GM18520 (cell line): ENCODE results near the gene AGBL1.

ENCODE experiments used
- ATAC-seq: cut with Tn5 transposase; IDR thresholded peaks from one replicate; pipeline ENCODE4 v1.9.1; 2021; ENCODE audit not compliant: unreplicated experiment

AGBL1 gene

GRCh38 chr15:86689006-86689405 lies 609.3 kb downstream of the AGBL1 start:
- no peak for ATAC-seq

DNA sequence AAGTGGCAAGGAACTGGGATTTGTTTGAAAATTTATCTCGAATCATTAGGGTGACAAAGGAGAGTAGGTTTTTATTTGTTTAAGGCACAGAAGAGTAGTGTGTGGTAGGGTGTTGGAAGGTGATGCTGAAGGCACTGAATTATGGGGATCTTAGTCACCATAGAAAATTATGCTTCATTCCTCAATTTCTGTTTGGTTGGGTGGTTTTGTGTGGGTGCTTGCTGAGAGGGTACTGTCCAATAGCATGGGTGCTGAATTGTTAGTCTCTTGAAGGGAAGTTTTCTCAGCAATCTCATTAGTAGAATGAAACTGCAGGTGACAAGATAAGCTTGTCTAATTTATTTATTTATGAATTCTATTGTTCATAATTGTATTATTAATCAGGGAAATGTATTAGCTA lies 610.9 kb downstream of the AGBL1 start:
- ATAC-seq = no peak

GRCh38 chr15:86691091-86691663 lies 611.5 kb downstream of the AGBL1 start:
- ATAC-seq = no peak

DNA sequence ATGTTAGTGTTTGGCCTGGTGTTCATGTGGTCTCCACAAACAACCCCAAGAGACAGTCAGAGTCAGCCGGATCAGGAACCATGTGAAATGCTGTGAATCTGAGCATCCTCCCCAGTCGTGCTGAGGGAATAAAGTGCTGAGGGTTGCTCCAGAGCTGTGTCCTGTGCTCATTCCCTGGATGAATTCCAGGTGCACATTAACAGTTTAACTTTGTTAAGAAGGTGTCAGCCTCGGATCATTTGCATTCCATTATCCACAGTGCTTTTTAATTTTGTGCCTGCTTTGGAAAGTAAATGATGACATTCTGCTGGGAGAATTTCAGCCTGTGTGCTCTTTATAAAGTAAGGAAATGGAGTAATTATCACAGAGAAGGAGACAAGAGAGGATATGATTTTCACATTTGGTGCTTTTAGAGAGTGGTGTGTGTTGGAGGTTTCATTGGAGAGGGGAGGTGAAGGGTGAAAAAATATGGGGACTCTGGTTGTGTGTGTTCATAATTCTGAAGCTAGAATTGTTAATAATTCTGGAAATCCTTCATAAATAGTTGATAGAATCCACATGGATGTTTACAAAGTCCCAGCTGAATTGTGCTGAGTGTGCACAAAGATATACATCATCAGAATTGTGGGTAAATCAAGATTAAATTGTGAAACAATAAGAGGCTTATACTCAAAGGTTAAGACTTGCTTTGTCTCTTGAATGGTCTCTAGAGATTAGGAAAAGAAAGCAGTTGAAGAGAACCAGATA lies 621.4 kb downstream of the AGBL1 start:
- no peak for ATAC-seq

- no peak for ATAC-seq
Observed at GRCh38 chr15:86701611-86701963, 621.9 kb downstream of the AGBL1 start.

DNA sequence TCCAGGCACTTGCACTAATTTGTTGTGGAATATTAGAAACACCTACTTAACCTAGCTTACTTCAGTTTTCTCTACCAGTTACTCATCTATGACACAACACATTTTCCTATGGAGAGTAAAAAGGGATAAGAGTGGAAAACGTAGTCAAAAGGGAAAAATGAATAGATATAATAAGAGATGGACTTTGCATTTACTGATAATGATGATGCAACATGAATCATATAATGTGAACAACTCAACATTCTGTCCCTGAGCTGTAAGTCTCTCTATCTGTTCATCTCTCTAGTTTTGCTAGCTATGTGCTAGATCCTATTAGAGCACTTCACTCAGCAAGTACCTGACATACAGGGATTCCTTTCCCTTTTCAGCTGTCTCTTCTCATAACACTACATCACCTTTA lies 627.1 kb downstream of the AGBL1 start:
- no peak for ATAC-seq

DNA sequence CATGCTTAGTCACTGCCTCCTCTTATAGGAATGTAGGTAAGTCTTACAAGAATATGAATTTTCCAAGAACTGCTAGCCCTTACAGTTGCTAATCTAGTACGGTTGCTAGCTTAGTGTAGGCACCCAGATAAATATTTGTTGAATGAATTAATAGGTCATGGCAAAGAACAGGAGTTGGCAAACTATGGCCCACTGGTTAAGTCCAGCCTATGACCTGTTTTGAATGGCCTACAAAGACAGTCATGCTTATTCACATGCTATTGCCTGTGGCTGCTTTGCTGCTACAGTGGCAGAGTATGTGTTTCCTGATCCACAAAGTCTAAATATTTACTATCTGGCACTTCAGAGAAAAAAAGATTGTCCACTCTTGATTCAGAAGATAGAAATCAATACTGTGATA lies 631.8 kb downstream of the AGBL1 start:
- ATAC-seq = no peak

DNA sequence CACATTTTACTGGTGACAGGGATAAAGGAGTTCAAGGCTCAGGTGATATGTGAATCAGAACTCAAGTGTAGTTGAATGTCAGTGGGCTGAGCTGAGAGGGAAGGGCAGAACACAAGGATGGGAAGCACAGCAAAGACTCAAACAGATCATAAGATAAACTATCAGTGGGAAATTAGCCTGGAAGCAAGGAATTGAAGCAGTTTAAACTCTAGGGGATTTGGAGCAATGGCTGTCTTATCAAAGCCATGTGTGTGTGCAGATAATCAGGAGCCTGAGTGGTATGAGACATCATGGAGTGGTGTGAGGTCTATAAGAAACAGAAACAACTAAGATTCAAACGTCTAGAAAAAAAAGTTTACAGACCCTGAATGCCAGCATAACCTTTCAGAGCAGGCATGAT lies 634.6 kb downstream of the AGBL1 start:
- ATAC-seq = no peak

DNA sequence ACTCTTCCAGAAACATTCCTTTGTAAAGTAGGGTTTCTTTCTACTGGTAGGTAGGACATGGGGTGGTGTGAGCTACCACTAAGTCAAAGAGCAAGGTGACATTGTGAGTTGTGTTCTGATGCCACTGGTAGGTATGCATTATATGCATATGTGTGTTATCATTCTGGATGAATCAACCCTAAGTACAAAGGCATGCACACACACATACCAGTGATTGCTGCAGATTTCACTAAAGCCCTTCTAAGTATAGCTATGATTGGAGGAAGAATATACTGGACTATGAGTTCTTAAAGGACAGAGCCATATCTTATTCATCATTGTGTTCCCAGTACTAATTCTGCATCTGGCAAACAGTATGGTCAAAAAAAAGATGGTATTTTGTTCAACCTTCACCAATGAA lies 646.0 kb downstream of the AGBL1 start:
- ATAC-seq = no peak

DNA sequence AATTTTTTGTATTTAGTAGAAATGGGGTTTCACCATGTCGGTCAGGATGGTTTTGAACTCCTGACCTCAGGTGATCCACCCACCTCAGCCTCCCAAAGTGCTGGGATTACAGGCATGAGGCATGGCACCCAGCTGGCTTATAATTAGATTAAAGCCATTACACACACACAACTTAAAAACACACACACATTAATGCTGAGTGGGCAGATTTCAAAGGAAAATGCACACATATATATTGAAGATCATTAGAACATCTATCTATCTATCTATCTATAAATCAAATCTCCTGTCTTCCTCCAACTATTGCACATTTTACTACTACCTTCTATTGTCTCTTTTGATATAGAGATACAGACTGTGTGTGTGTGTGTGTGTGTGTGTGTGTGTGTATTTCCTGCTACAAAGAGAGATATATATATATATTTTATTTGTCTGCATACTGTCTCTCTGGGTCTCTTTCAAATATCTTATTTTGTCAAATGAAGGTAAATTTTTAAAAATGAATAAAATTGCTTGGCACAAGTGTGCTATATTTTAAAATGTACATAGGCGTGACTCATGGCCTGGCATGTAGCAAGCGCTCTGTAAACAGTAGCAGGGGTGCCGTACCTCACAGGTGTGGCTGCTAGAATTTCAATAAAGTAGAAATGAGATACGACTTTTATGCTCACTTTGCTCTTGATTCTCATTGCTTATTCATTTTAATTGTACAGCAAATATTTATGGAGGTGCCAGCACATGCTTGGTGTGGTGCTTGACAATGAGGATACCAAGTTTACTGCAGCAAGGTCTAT lies 655.8 kb downstream of the AGBL1 start:
- no peak for ATAC-seq

DNA sequence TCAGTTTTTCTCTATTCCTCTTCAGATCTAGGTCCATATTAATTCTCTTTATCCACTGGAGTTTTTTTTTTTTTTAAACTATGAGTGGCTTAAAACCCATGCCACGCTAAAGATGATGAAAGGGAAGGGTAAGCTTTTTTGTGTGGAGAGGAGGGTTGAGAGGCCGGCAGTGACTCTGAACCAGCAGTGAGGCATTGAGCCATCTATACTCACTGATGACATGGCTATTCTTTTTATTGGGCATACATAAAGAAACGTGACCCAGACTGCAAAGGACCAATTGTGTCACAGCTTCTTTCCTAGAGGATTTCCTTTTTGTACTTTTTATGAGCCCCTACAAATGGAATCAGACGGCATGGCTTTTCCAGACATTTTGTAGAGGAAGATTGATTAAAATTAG lies 662.2 kb downstream of the AGBL1 start:
- no peak for ATAC-seq

DNA sequence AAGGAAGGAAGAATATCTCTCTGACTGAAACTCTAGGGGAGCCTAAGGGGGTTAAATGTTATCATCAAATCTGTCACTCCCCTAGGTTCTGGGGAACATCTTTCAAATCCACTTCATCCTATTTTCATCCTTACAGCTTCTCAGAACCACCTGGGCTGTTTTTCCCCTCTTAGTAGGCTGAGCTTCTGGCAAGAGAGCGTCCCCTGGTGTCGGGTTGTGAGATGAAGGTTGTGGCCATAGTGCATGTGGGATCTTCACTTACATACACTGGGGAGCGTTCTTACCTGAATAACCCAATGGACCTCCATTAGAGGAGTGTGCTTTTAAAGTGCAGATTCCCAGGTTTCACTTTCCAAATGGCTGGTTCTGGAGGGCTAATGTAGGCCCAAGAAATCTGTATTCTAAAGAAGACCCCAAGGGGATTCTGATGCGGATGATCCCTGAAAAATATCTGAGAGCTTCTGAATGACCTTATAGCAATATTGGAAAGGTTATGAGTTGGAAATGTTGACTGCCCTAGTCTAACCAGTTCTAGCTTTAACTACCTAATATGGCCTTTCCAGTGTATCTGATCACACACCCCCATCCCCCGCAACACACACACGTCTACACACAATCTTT lies 663.7 kb downstream of the AGBL1 start:
- no peak for ATAC-seq

- no peak for ATAC-seq
Observed at GRCh38 chr15:86744198-86744780, 664.6 kb downstream of the AGBL1 start.

GRCh38 chr15:86751116-86751515 lies 671.4 kb downstream of the AGBL1 start:
- ATAC-seq = no peak

DNA sequence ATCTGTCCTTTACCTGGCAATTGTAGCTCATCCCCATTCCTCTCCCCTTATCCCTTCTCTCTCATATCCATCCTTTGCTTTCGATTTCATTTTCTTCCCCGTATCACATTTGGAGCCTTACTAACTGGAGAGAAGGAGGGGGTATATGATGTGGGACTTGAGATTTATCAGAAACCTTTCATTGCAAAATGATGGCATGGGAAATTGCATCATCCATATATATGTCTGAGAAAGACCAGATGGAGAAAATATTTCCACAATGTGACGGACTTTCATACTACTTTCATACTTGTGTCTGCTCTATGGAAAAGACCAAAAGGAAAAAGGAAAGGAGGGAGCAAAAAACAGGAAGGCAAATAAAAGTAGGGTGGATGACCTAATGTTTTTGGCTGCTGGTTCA lies 675.2 kb downstream of the AGBL1 start:
- ATAC-seq = no peak

- ATAC-seq = no peak
Observed at GRCh38 chr15:86756688-86757087, 677.0 kb downstream of the AGBL1 start.

DNA sequence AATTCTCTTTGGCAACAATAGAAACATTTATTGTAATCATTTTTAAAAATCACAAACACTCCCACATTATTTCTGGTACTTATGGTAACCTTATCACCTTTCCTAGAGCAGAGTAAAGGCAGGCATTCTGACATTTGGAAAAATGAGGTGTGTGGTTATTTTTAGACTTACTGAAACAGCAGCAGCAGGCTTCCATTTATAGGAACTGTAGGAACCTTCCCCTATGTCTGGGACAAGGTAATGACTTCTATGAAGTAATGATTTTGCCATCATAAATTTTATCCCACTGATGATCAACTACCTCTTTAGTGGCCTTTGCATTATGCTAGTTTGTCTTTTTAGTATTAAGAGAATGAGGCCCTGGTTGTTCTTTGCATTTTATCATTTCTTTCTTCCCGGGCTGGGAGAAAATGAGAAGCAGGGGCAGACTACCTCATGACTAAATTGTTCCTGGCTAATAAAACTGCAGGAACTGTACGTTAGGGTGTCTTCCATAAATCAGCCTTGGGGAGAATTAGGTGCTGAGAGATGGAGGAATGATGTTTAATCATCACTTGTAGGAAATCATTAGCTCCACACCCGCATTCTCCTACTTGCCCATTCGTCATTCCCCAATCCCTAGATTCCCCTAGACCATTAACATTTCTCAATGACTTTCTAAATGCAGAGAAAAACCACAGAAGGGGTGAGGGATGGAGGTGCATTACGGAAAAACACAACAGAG lies 680.3 kb downstream of the AGBL1 start:
- no peak for ATAC-seq

DNA sequence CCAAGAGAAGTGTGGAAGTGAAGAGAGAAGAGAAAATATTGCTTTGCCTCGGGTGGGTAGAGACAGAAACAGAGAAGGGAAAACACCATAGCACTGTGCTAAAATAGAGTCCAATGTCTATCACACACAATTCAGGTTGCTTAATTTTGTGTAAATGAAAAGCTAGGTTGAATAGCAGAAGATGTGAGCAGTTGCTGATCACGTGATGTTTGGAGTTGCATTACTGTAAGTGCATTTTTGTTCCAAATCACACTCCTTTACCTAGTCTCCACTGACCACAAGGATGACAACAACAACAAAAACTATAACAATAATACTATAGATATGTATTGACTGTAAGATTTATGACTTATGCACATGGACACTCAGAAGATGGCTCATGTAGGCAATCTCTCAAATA lies 683.2 kb downstream of the AGBL1 start:
- ATAC-seq = no peak

DNA sequence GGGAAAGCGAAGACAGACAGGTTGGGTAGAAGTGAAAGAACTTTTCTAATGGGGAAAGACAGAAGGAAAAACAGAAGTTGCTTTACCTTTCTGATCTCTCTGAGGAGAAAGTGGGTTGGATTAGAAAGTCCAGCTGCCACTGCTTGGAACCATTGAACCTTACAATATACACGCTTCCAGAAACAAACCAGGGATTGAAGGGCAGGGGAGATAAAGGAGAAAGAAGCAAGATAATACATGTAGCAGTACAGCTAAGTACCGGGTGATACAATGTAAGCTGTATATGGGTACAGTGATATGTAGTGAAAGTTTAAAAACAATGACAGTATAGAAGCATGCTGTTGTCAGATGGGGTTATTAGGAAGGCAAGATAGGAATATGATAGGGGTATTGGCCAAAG lies 684.4 kb downstream of the AGBL1 start:
- no peak for ATAC-seq

GRCh38 chr15:86765281-86765680 lies 685.6 kb downstream of the AGBL1 start:
- no peak for ATAC-seq
